ENCODE results near the gene NHS. TPM values are rescaled to one million over a fixed set of nuclear protein-coding genes. Genes with fewer than 3 reads are reported as not detected.

NHS gene
- total RNA-seq, 2 donors from 2014 or later, result 3.0 to 4.3 TPM

GRCh38 chrX:17411205-17411604 is 36.2 kb downstream of the NHS start:
- TF ChIP-seq CTCF (IDR thresholded peaks at IDR 0.05), result no peak
- no peak for DNase-seq
- Histone ChIP-seq H3K27ac (no peak overlapping the region), H3K36me3 (no peaks in the 10 kb centered on the region), H3K9me3 (no peaks in the 10 kb centered on the region), H3K9ac (ENCODE audit: low read depth in 2 of 2, low read length in 2 of 2) (no peak overlapping the region), H3K4me3 (no peak overlapping the region), H3K4me1 (no peaks in the 10 kb centered on the region), H3K27me3 (no peaks in the 10 kb centered on the region)
- intact Hi-C loops (cut with DNase I), result no loop called here

- intact Hi-C loops (cut with DNase I), result no loop called here
- no peak overlapping the region for H3K9ac ChIP-seq (ENCODE audit: low read depth in 2 of 2, low read length in 2 of 2)
- no peak for TF ChIP-seq CTCF (IDR thresholded peaks at IDR 0.05)
- H3K4me3 ChIP-seq, result no peak overlapping the region
- H3K36me3 ChIP-seq, result no peaks in the 10 kb centered on the region
- DNase-seq, result no peak
- no peaks in the 10 kb centered on the region for H3K4me1 ChIP-seq
- H3K9me3 ChIP-seq, result no peaks in the 10 kb centered on the region
- no peak overlapping the region for H3K27ac ChIP-seq
- no peaks in the 10 kb centered on the region for H3K27me3 ChIP-seq
These were observed 37.7 kb downstream of the NHS start for GRCh38 chrX:17412692-17413091.

- intact Hi-C loops (cut with DNase I), result no loop called here
- Histone ChIP-seq H3K27me3 (no peaks in the 10 kb centered on the region), H3K4me1 (no peaks in the 10 kb centered on the region), H3K9me3 (no peaks in the 10 kb centered on the region), H3K4me3 (no peak overlapping the region), H3K9ac (ENCODE audit: low read depth in 2 of 2, low read length in 2 of 2) (no peak overlapping the region), H3K27ac (no peak overlapping the region), H3K36me3 (no peaks in the 10 kb centered on the region)
- no peak for TF ChIP-seq CTCF (IDR thresholded peaks at IDR 0.05)
- no peak for DNase-seq
These were observed 38.2 kb downstream of the NHS start for GRCh38 chrX:17413228-17413627.

GRCh38 chrX:17414027-17414658 is 39.1 kb downstream of the NHS start:
- no peaks in the 10 kb centered on the region for H3K36me3 ChIP-seq
- H3K9me3 ChIP-seq, result no peaks in the 10 kb centered on the region
- no peak overlapping the region for H3K9ac ChIP-seq (ENCODE audit: low read depth in 2 of 2, low read length in 2 of 2)
- no peak overlapping the region for H3K27ac ChIP-seq
- no peak overlapping the region for H3K4me3 ChIP-seq
- intact Hi-C loops (cut with DNase I), result no loop called here
- H3K27me3 ChIP-seq, result no peaks in the 10 kb centered on the region
- no peak for DNase-seq
- no peak for TF ChIP-seq CTCF (IDR thresholded peaks at IDR 0.05)
- no peaks in the 10 kb centered on the region for H3K4me1 ChIP-seq

GRCh38 chrX:17414839-17415238 is 39.8 kb downstream of the NHS start:
- intact Hi-C loops (cut with DNase I), result no loop called here
- DNase-seq, result peak; percentile 34
- no peaks in the 10 kb centered on the region for H3K36me3 ChIP-seq
- no peak overlapping the region for H3K9ac ChIP-seq (ENCODE audit: low read depth in 2 of 2, low read length in 2 of 2)
- H3K27me3 ChIP-seq, result no peaks in the 10 kb centered on the region
- no peak overlapping the region for H3K4me3 ChIP-seq
- H3K27ac ChIP-seq, result no peak overlapping the region
- no peaks in the 10 kb centered on the region for H3K4me1 ChIP-seq
- no peak for TF ChIP-seq CTCF (IDR thresholded peaks at IDR 0.05)
- H3K9me3 ChIP-seq, result no peaks in the 10 kb centered on the region

Measured in colonic mucosa (tissue), 4 donors.